Karpas-422 (cell line): ENCODE results near the gene FNDC3B. TPM values are rescaled to one million over a fixed set of nuclear protein-coding genes. Genes with fewer than 3 reads are reported as not detected.

Experiments
- DNase-seq: peaks from one replicate; pipeline ENCODE4 v3.0.0-alpha.2; 2015
- H2AFZ ChIP-seq: fragments of 200-600 bp; sonication (generic); 2 replicates; pipeline ENCODE4 v1.6.1; 2014; ENCODE audit warnings: antibody characterized with exemption, low read length, mixed read lengths
- H3K27ac ChIP-seq: fragments of 200-600 bp; sonication (generic); 2 replicates; pipeline ENCODE4 v1.5.1; 2014; ENCODE audit warnings: mild to moderate bottlenecking, low read length, moderate library complexity
- H3K27me3 ChIP-seq: fragments of 200-600 bp; sonication (generic); 2 replicates; pipeline ENCODE4 v1.6.1; 2014; ENCODE audit warnings: low read length, mixed read lengths
- H3K36me3 ChIP-seq: fragments of 200-600 bp; sonication (generic); 2 replicates; pipeline ENCODE4 v1.6.1; 2014; ENCODE audit warnings: low read length, mixed read lengths; ENCODE audit not compliant: insufficient read depth
- H3K4me1 ChIP-seq: fragments of 200-600 bp; sonication (generic); 2 replicates; pipeline ENCODE4 v1.6.1; 2014; ENCODE audit warnings: mild to moderate bottlenecking, low read length, mixed read lengths
- H3K4me2 ChIP-seq: fragments of 200-600 bp; sonication (generic); 2 replicates; pipeline ENCODE4 v1.6.1; 2014; ENCODE audit warnings: low read length, low read depth, mild to moderate bottlenecking; ENCODE audit not compliant: poor library complexity, severe bottlenecking
- H3K4me3 ChIP-seq: fragments of 200-600 bp; sonication (generic); 2 replicates; pipeline ENCODE4 v1.5.1; 2014; ENCODE audit warnings: mild to moderate bottlenecking, antibody characterized with exemption, low read length, mixed read lengths
- H3K79me2 ChIP-seq: fragments of 200-600 bp; sonication (generic); 2 replicates; pipeline ENCODE4 v1.6.1; 2014; ENCODE audit warnings: mild to moderate bottlenecking, low read length, mixed read lengths
- H3K9ac ChIP-seq: fragments of 200-600 bp; sonication (generic); 2 replicates; pipeline ENCODE4 v1.6.0; 2014; ENCODE audit warnings: low read length
- H3K9me2 ChIP-seq: fragments of 200-600 bp; sonication (generic), shearing (Covaris generic); replicated peaks from 2 replicates; pipeline ENCODE4 v1.6.0; 2014; ENCODE audit warnings: mild to moderate bottlenecking, low read length, moderate library complexity; ENCODE audit not compliant: insufficient read depth
- H3K9me3 ChIP-seq: fragments of 300-700, 200-600 bp; sonication (generic); 2 replicates; pipeline ENCODE4 v1.6.1; 2014; ENCODE audit warnings: low read length, mixed read lengths
- H4K20me1 ChIP-seq: fragments of 200-600 bp; sonication (generic); 2 replicates; pipeline ENCODE4 v1.6.1; 2014; ENCODE audit warnings: mild to moderate bottlenecking, antibody characterized with exemption, low read length, low read depth; ENCODE audit not compliant: insufficient read depth
- total RNA-seq: library from RNA; depleted of rRNA; stranded (reverse); fragments of >200 nt; shearing (Covaris generic); gene quantifications from 2 replicates; pipeline ENCODE4 v1.2.3, GENCODE V29; 2014; ENCODE audit warnings: low replicate concordance

The FNDC3B gene
- total RNA-seq, 1 experiment from 2014 or later, result 2.6 TPM

DNA sequence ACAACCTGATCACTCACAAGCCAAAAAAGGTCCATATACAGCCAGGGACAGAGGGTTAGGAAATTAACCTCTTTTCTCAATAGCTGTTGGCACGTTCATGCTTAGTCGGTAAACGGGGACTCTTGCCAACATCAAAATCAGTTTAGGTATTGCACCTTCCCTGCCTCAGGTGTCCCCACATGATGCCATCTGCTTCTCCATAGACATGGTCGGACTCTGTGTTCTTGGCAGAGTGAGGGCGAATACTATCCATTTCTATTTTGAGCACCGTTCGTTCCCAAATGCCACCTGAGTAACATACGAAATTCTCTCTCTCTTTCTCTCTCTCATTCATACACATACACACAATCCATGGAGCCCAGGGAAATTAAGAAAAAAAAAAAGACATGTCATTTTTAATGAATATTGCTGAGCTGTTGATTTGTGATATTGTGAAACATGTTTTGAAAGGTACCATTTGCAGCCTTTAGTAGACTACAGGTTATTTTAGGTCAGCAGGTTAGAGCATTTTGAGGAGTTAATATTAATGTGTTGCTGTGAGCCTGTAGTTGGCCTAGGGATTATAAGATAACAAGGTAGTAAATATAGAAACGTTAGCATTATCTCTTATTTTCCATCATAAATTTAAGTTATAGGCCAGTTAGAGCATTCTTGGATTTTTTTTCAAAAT is 330.3 kb downstream of the FNDC3B start:
- Histone ChIP-seq H3K4me1 (no peaks in the 10 kb centered on the region), H3K4me3 (no peak overlapping the region), H3K9me2 (no peaks in the 10 kb centered on the region), H3K9ac (no peak overlapping the region), H3K27ac (no peak overlapping the region), H3K9me3 (no peaks in the 10 kb centered on the region), H4K20me1 (no peaks in the 10 kb centered on the region), H3K79me2 (no peaks in the 10 kb centered on the region), H3K36me3 (no peaks in the 10 kb centered on the region), H2AFZ (no peak overlapping the region), H3K27me3 (no peaks in the 10 kb centered on the region), H3K4me2 (no peak overlapping the region)
- DNase-seq, result no peak

DNA sequence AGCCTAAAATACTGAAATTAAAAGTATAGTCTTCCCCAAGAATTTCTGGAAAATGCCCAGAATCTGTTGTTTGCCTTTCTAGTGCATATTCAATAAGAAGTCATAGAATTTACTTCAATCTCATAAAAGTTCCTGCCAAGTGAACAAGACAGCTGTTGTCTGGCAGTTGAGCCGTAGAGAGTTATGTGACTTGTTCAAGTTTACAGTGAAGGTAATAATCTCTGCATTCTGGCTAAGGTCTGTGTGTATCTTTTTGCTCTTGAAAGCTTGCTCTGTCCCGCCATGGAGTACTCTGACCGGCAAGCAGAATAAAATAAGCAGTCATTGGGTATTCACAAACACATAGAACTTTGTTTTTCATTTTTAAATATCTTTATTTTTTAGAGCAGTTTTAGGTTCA is 331.0 kb downstream of the FNDC3B start:
- no peaks in the 10 kb centered on the region for H3K36me3 ChIP-seq
- H3K9me3 ChIP-seq, result no peaks in the 10 kb centered on the region
- H4K20me1 ChIP-seq, result no peaks in the 10 kb centered on the region
- H3K4me3 ChIP-seq, result no peak overlapping the region
- no peaks in the 10 kb centered on the region for H3K9me2 ChIP-seq
- no peak overlapping the region for H2AFZ ChIP-seq
- H3K9ac ChIP-seq, result no peak overlapping the region
- no peaks in the 10 kb centered on the region for H3K4me1 ChIP-seq
- H3K27me3 ChIP-seq, result no peaks in the 10 kb centered on the region
- DNase-seq, result no peak
- no peaks in the 10 kb centered on the region for H3K79me2 ChIP-seq
- no peak overlapping the region for H3K4me2 ChIP-seq
- H3K27ac ChIP-seq, result no peak overlapping the region

DNA sequence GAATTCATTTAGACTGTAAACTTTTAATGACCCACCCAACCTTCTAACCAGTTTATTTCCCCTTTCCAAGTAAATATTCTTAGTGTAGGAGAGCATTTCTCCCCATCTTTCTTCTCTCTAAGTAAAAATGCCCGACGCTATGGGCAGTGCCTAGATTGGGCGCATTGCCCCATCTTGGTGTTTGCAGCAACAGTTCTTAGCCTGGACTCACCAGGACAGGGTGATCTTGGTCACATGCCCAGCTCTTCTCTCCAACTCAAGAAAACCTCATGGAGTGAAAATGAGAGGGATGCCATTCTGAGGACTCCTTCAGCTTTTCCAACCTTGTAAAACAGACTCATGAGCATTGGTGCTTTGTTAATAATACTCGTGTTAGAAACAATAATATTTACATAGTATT is 332.2 kb downstream of the FNDC3B start:
- no peak overlapping the region for H3K4me3 ChIP-seq
- H3K4me1 ChIP-seq, result no peaks in the 10 kb centered on the region
- no peak overlapping the region for H3K4me2 ChIP-seq
- no peaks in the 10 kb centered on the region for H3K9me2 ChIP-seq
- H3K27me3 ChIP-seq, result no peaks in the 10 kb centered on the region
- H3K36me3 ChIP-seq, result no peaks in the 10 kb centered on the region
- no peaks in the 10 kb centered on the region for H3K9me3 ChIP-seq
- H3K27ac ChIP-seq, result no peak overlapping the region
- no peaks in the 10 kb centered on the region for H3K79me2 ChIP-seq
- no peak overlapping the region for H3K9ac ChIP-seq
- no peaks in the 10 kb centered on the region for H4K20me1 ChIP-seq
- no peak for DNase-seq
- no peak overlapping the region for H2AFZ ChIP-seq

DNA sequence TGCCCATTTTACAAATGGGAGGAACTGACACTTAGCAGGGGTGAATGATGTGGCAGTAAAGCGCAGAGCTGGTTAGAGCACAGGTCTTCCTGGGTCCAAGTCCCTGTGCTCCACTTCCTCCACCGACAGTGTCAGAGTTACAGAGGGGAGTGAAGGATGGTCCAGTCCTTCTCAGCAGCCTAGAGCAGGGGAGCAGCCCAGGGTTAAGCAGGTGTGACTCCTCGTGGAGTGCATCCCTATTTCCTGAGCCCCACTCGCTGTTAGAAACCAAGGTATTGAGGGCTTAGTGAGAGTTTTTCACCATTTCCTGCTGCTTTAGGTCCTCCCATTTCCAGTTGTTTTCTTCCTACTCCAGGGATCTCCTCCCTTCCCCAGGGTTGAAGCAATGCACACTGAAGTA is 333.5 kb downstream of the FNDC3B start:
- Histone ChIP-seq H3K4me2 (no peak overlapping the region), H3K4me1 (no peaks in the 10 kb centered on the region), H3K4me3 (no peak overlapping the region), H3K9ac (no peak overlapping the region), H3K27ac (no peak overlapping the region), H3K27me3 (no peaks in the 10 kb centered on the region), H3K9me2 (no peaks in the 10 kb centered on the region), H3K36me3 (no peaks in the 10 kb centered on the region), H3K9me3 (no peaks in the 10 kb centered on the region), H3K79me2 (no peaks in the 10 kb centered on the region), H4K20me1 (no peaks in the 10 kb centered on the region), H2AFZ (no peak overlapping the region)
- DNase-seq, result no peak

DNA sequence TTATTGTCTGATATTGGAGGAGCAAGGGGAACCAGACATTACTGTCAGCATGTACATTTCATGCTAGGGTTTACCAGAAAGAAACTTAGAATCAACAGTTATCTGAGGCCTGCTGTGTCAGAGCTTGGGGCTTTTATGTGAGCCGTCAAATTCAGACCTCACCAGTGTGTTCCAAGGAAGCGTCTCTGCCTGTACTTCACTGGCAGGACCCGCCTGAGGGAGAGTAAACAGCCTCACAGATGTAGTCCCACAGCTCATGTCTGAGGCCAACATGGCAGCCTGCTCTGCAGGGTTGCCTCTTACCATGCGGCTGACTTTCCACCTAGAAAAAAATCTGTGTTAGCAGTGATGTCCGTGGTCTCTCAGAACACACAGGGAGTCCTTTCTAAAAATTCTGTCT is 334.5 kb downstream of the FNDC3B start:
- Histone ChIP-seq H3K79me2 (no peaks in the 10 kb centered on the region), H4K20me1 (no peaks in the 10 kb centered on the region), H3K9me3 (no peaks in the 10 kb centered on the region), H3K4me2 (no peak overlapping the region), H3K9me2 (no peaks in the 10 kb centered on the region), H3K9ac (no peak overlapping the region), H3K4me3 (no peak overlapping the region), H3K36me3 (no peaks in the 10 kb centered on the region), H3K27me3 (no peaks in the 10 kb centered on the region), H3K4me1 (no peaks in the 10 kb centered on the region), H3K27ac (no peak overlapping the region), H2AFZ (no peak overlapping the region)
- no peak for DNase-seq

DNA sequence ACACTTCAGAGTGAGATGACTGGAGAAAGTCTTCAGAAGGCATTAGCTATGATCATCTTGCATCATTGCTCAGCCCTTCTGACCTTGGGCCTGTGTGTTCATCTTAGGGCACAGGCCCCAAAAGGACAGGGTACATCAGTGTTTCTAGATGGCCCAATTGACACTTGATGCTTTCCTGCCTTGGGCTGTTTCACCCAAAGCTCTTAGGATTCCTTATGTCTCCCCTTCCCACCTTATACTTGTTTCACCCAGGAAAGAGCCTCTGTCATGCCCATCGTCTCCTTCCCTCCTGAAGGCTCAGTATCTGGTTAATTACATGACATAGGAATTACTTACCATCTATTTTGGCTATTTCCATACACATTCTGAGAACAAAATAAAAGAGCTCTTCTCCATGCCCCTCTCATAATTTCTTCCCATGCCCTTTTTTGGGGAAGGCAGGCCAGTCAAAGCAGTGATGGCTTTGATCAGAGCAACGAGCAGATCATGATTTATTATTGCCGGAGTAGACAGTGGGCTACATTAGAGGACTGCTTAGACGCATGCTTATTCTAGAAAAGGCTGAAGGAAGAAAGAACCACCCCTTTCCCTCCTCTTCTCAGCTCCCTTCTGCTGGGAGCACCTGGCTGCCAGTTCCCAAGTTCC is 335.9 kb downstream of the FNDC3B start:
- Histone ChIP-seq H3K9me3 (no peaks in the 10 kb centered on the region), H2AFZ (no peak overlapping the region), H3K4me1 (no peaks in the 10 kb centered on the region), H3K36me3 (no peaks in the 10 kb centered on the region), H3K9ac (no peak overlapping the region), H3K4me3 (no peak overlapping the region), H3K9me2 (no peaks in the 10 kb centered on the region), H3K79me2 (no peaks in the 10 kb centered on the region), H3K4me2 (no peak overlapping the region), H3K27me3 (no peaks in the 10 kb centered on the region), H4K20me1 (no peaks in the 10 kb centered on the region), H3K27ac (no peak overlapping the region)
- no peak for DNase-seq

DNA sequence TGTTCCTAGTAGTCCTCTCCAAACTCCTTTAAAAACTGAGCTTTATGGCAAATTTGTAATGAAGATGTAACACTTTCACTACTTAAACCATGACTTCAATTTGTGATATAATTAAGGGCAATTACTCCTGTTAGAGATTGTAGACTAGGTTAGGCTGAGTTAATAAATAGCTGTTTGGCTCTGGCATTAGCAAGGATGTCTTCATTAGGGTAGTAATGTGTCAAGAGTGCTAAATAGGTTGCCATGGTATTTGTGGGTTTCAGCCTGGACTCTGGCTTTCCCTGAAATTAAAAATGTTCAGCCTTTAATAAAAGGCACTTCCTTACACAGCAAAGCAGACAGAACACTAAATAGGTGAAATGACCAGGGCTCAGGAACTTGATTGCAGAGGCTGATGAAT is 337.0 kb downstream of the FNDC3B start:
- no peaks in the 10 kb centered on the region for H3K4me1 ChIP-seq

DNA sequence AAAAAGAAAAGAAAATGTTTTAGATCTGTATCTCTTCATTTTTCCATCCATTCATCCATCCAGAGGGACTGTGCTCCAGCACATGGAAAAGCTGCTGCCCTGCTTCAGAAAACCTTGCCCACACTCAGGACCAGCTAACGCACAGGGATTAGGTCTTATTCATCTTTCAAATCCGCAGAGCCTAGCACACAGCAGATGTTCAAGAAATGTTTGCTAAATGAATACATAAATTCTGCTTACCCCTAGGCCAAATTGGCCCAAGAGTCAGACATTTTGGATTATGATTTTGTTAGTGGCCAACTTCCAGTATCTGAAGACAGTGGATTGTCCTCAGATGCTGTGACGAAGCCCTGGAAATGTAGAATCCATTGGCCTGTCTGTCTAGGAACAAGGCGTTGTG is 337.5 kb downstream of the FNDC3B start:
- Histone ChIP-seq H3K9ac (no peak overlapping the region), H4K20me1 (no peaks in the 10 kb centered on the region), H3K9me3 (no peaks in the 10 kb centered on the region), H3K79me2 (no peaks in the 10 kb centered on the region), H3K9me2 (no peaks in the 10 kb centered on the region), H3K27ac (no peak overlapping the region), H3K36me3 (no peaks in the 10 kb centered on the region), H2AFZ (no peak overlapping the region), H3K27me3 (no peaks in the 10 kb centered on the region), H3K4me2 (no peak overlapping the region), H3K4me3 (no peak overlapping the region), H3K4me1 (no peaks in the 10 kb centered on the region)
- DNase-seq, result no peak

More for the DNA sequence above, 337.0 kb downstream of the FNDC3B start:
- no peak overlapping the region for H3K4me3 ChIP-seq
- no peak for DNase-seq
- H3K9me2 ChIP-seq, result no peaks in the 10 kb centered on the region
- H2AFZ ChIP-seq, result no peak overlapping the region
- no peaks in the 10 kb centered on the region for H3K79me2 ChIP-seq
- no peaks in the 10 kb centered on the region for H3K36me3 ChIP-seq
- H3K4me2 ChIP-seq, result no peak overlapping the region
- no peaks in the 10 kb centered on the region for H3K27me3 ChIP-seq
- no peaks in the 10 kb centered on the region for H4K20me1 ChIP-seq
- H3K9ac ChIP-seq, result no peak overlapping the region
- no peak overlapping the region for H3K27ac ChIP-seq
- H3K9me3 ChIP-seq, result no peaks in the 10 kb centered on the region
